NCI-H1092 (cell line): ENCODE measurements around the gene IMMP2L.
A peak's percentile ranks its signal among the peaks of the same experiment; 100 is the strongest.
"Not testable (repeated sequence)": the region's sequence is repeated elsewhere in the genome, so short reads cannot be mapped to it uniquely, and the experiment has no call there.

ENCODE experiments used
- DNase-seq: peaks from one replicate; lab custom pipeline; 2025; lab: John Stamatoyannopoulos, UW

Gene IMMP2L

GRCh38 chr7:111561904-111562732 is at the start of gene IMMP2L:
Gene IMMP2L (minus strand): TSS chr7:111562492.
- DNase-seq: peak; percentile 77

GRCh38 chr7:111609483-111610254 is 47.4 kb upstream of the IMMP2L start:
- DNase-seq: not testable (repeated sequence)

GRCh38 chr7:111607621-111608020 is 45.3 kb upstream of the IMMP2L start:
- no peak for DNase-seq

GRCh38 chr7:111605246-111605645 is 43.0 kb upstream of the IMMP2L start:
- DNase-seq: no peak

- no peak for DNase-seq
These were observed 37.8 kb upstream of the IMMP2L start for GRCh38 chr7:111600091-111600490.

GRCh38 chr7:111595780-111596179 is 33.5 kb upstream of the IMMP2L start:
- no peak for DNase-seq

GRCh38 chr7:111594602-111595001 is 32.3 kb upstream of the IMMP2L start:
- DNase-seq: no peak

- DNase-seq: no peak
These were observed 31.1 kb upstream of the IMMP2L start for GRCh38 chr7:111593343-111593742.

- DNase-seq: no peak
These were observed 25.8 kb upstream of the IMMP2L start for GRCh38 chr7:111588065-111588433.

GRCh38 chr7:111587410-111588064 is 25.2 kb upstream of the IMMP2L start:
- DNase-seq: no peak

- DNase-seq: no peak
These were observed 24.6 kb upstream of the IMMP2L start for GRCh38 chr7:111586711-111587409.

GRCh38 chr7:111581784-111582488 is 19.6 kb upstream of the IMMP2L start:
- not testable (repeated sequence) for DNase-seq

GRCh38 chr7:111581207-111581606 is 18.9 kb upstream of the IMMP2L start:
- not testable (repeated sequence) for DNase-seq

GRCh38 chr7:111578754-111579153 is 16.5 kb upstream of the IMMP2L start:
- DNase-seq: no peak

- no peak for DNase-seq
These were observed 9.4 kb upstream of the IMMP2L start for GRCh38 chr7:111571720-111572119.

GRCh38 chr7:111568870-111569462 is 6.7 kb upstream of the IMMP2L start:
- DNase-seq: no peak

- no peak for DNase-seq
These were observed 6.1 kb upstream of the IMMP2L start for GRCh38 chr7:111568419-111568818.

GRCh38 chr7:111564078-111564477 is 1.8 kb upstream of the IMMP2L start:
- no peak for DNase-seq

- DNase-seq: no peak
These were observed 713 bp downstream of the IMMP2L start for GRCh38 chr7:111561654-111561903.

- DNase-seq: no peak
These were observed 1.3 kb downstream of the IMMP2L start for GRCh38 chr7:111560773-111561653.
